GM10266 (cell line): ENCODE results near the gene PGS1.

Experiments used
- DNase-seq: peaks from one replicate; pipeline ENCODE4 v3.0.0; 2012; ENCODE audit errors: extremely low spot score
- TF ChIP-seq, protein P1 (sequence below): IDR thresholded peaks from 2 replicates; pipeline ENCODE4 v1.5.1; 2012; ENCODE audit warnings: mild to moderate bottlenecking, low read depth; ENCODE audit not compliant: control insufficient read depth, insufficient read depth; ENCODE audit errors: missing control alignments

The PGS1 gene

DNA sequence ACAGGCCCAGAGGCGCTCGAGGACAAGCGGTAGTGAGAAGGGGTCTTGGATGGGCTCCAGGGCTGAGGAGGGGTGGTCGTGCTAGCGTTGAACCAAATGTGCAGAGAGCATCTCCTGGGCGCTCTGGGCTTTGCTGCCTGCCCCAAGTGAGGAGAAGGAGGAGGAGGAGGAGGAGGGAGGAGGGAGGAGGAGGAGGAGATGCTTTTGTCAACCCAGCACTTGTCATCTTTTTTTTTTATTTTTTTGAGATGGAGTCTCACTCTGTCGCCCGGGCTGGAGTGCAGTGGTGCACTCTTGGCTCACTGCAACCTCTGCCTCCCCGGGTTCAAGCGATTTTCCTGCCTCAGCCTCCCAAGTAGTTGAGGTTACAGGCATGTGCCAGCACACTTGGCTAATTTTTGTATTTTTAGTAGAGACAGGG lies 59.8 kb downstream of the PGS1 start:
- TF ChIP-seq, protein P1, sequence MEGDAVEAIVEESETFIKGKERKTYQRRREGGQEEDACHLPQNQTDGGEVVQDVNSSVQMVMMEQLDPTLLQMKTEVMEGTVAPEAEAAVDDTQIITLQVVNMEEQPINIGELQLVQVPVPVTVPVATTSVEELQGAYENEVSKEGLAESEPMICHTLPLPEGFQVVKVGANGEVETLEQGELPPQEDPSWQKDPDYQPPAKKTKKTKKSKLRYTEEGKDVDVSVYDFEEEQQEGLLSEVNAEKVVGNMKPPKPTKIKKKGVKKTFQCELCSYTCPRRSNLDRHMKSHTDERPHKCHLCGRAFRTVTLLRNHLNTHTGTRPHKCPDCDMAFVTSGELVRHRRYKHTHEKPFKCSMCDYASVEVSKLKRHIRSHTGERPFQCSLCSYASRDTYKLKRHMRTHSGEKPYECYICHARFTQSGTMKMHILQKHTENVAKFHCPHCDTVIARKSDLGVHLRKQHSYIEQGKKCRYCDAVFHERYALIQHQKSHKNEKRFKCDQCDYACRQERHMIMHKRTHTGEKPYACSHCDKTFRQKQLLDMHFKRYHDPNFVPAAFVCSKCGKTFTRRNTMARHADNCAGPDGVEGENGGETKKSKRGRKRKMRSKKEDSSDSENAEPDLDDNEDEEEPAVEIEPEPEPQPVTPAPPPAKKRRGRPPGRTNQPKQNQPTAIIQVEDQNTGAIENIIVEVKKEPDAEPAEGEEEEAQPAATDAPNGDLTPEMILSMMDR: no peak
- DNase-seq: no peak

DNA sequence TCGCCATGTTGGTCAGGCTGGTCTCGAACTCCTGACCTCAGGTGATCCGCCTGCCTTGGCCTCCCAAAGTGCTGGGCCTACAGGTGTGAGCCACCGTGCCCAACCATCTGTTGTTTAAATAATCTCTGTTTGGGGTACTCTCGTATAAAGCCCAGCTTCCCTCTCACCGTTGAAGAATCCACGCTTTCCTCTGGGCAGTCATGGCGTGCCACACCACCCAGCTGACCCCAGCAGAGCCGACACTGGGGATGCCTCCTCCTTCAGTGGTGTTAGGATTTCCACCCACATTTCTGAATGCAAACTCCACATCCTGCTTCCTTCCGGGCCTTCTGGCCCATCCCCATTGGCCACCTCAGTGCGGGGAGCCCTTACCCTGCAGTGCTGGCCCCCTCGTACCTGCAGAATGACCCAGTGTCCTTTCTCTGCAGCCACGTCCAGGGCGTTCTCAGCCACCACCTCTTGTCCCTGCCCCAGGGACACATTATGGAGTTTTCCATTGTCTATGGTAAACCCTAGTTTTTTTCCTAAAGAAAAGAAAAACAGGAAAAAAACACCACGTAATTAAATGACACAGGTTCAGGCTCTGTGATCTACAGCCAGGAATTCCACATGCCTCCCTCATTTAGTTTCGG lies 60.4 kb downstream of the PGS1 start:
- TF ChIP-seq, protein P1: no peak
- DNase-seq: no peak

DNA sequence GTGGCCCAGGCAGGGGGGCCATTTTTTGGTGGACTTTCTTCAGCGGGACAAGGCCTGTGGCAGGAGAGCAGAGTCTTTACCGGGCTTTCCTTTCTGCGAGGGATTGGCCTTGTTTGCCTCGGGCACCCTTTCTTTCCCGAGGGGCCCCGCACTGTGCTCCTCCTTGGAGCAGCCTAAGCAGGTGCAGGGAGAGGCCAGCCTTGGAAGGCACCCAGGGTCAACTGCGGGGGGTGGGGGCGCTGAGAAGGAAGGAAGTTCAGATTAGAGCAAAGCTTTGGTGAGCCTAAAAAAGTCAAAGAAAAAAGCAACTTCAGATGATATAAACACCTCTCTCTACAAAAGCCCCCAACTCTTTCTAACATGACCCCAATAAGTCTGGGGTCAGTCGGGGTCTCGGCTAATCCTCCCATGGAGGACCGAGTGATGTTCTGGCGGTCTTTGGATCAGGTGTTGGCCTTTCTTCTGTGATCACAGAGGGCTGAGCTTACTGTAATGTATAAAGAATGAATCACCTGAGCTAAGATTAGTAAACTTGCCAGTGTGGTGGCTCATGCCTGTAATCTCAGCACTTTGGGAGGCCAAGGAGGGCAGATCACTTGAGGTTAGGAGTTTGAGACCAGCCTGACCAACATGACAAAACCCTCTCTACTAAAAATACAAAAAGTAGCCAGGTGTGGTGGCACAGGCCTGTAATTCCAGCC lies 63.0 kb downstream of the PGS1 start:
- no peak for DNase-seq
- TF ChIP-seq, protein P1: no peak

DNA sequence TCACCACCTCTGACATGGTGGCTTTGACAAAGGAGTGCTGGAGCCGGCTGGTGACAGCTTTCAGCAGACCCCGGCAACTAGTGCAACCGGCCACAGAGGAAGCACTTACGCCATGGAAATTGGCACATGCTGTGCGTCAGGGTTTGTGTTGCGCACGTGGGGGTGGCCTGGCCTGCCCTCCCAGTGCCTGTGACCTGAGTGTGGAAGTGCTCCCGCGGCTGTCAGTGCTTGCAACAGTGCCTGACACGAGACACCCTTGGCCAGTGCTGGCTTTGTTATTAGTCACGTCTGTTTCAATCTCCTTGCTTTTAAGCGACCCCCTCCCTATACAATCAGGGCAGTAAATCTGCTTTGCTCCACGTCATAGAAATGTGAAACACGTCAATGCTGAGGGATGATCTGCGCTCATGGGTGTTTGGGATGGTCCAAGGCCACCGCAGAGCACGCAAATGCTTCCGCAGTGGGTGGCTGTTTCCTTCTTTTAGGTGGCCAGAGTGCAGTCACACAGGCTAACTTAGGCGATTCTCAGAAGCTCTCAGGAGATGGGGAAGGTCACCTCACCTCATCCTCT lies 64.3 kb downstream of the PGS1 start:
- DNase-seq: no peak
- TF ChIP-seq, protein P1: no peak

DNA sequence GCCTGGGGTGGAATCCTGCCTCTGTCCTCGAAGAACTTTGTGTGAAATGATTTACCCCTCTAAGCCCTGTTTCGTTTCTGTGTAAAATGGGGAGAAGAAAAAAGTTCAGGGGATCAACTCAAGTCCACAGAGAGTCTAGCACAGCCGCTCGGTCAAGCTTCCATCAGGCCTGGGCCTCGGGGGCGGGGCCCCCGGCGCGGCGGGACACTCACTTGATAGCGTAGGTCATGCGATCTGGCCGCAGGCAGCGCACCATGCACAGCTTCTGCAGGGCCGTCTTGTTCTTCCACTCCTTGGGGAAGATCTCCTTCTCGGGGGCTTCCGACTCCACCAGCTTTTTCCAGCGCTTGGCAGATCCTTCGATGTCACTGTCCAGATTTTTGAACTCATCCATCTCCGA lies 65.9 kb downstream of the PGS1 start:
- no peak for DNase-seq
- TF ChIP-seq, protein P1: no peak

DNA sequence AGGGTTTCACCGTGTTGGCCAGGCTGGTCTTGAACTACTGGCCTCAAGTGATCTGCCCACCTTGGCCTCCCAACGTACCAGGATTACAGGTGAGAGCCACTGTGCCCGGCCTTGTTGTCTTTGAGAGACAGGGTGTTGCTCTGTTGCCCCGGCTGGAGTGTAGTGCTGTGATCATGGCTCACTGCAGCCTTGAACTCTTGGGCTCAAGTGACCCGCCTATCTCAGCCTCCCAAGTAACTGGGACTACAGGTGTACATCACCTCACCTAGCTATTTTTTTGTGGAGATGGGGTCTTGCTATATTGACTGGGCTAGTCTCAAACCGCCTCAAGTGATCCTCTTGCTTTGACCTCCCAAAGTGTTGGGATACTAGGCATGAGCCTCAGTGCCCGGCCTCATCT lies 68.4 kb downstream of the PGS1 start:
- TF ChIP-seq, protein P1: no peak
- DNase-seq: no peak
